Epidermal melanocyte (primary cell): Measurements from ENCODE around the gene ZER1.
"Not testable (repeated sequence)": the region's sequence is repeated elsewhere in the genome, so short reads cannot be mapped to it uniquely, and the experiment has no call there.

Experiments used
- DNase-seq: peaks from one replicate; pipeline ENCODE4 v3.0.0; 2011; ENCODE audit warnings: low spot score; ENCODE audit not compliant: insufficient read length

Gene ZER1

GRCh38 chr9:128771745-128772519, at the start of gene ZER1:
ZER1 (minus strand) TSS chr9:128771927; CDS start chr9:128755565, 16,362 bp downstream.
- DNase-seq = peak; percentile 99

- no peak for DNase-seq
These were observed 49.2 kb upstream of the ZER1 start for GRCh38 chr9:128820665-128821583.

GRCh38 chr9:128819716-128820664, 48.3 kb upstream of the ZER1 start:
- DNase-seq = peak; percentile 11

- peak; percentile 46 for DNase-seq
These were observed 47.4 kb upstream of the ZER1 start for GRCh38 chr9:128818839-128819715.

- DNase-seq = peak; percentile 99
These were observed 46.5 kb upstream of the ZER1 start, which contains the start of gene ENDOG for GRCh38 chr9:128818099-128818838. ENDOG (plus strand) TSS chr9:128818500; CDS start chr9:128818685, 185 bp downstream.

- no peak for DNase-seq
These were observed 39.1 kb upstream of the ZER1 start for GRCh38 chr9:128810873-128811272.

GRCh38 chr9:128809831-128810230, 38.1 kb upstream of the ZER1 start:
- DNase-seq = peak; percentile 10

- DNase-seq = no peak
These were observed 37.4 kb upstream of the ZER1 start for GRCh38 chr9:128809036-128809599.

- DNase-seq = peak; percentile 11
These were observed 36.8 kb upstream of the ZER1 start for GRCh38 chr9:128808543-128808942.

- no peak for DNase-seq
These were observed 36.1 kb upstream of the ZER1 start for GRCh38 chr9:128807827-128808226.

GRCh38 chr9:128805661-128806060, 33.9 kb upstream of the ZER1 start:
- DNase-seq = peak; percentile 9

- DNase-seq = no peak
These were observed 30.8 kb upstream of the ZER1 start for GRCh38 chr9:128802482-128802881.

- no peak for DNase-seq
These were observed 28.3 kb upstream of the ZER1 start for GRCh38 chr9:128800061-128800460.

GRCh38 chr9:128798896-128799295, 27.2 kb upstream of the ZER1 start:
- no peak for DNase-seq

GRCh38 chr9:128794961-128795360, 23.2 kb upstream of the ZER1 start:
- DNase-seq = not testable (repeated sequence)

GRCh38 chr9:128792978-128793686, 21.4 kb upstream of the ZER1 start:
- no peak for DNase-seq

GRCh38 chr9:128792134-128792533, 20.4 kb upstream of the ZER1 start:
- no peak for DNase-seq

- no peak for DNase-seq
These were observed 18.8 kb upstream of the ZER1 start for GRCh38 chr9:128790536-128790935.
